HEK293T (cell line): Measurements from ENCODE around the gene BEAN1.

Experiments used
- CTCF ChIA-PET: fragments of 350-600 bp; formaldehyde crosslinking; extraction: SDS; loops from one replicate; lab custom pipeline; 2021; ENCODE audit warnings: antibody characterized with exemption, inconsistent platforms; lab: Yijun Ruan, JAX
- POLR2A ChIA-PET: fragments of 350-600 bp; formaldehyde crosslinking; extraction: SDS; loops from one replicate; lab custom pipeline; 2020; ENCODE audit warnings: antibody characterized with exemption, inconsistent platforms; lab: Yijun Ruan, JAX
- DNase-seq: peaks from one replicate; pipeline ENCODE4 v3.0.0; 2012; ENCODE audit warnings: mixed read lengths; ENCODE audit errors: extremely low spot score
- ARNT ChIP-seq: fragments of 450-650 bp; IDR thresholded peaks from 2 replicates; pipeline ENCODE4 v1.6.1; 2017; ENCODE audit warnings: mild to moderate bottlenecking
- BHLHE40 ChIP-seq: fragments of 450-650 bp; IDR thresholded peaks from 2 replicates; pipeline ENCODE4 v1.6.1; 2016; ENCODE audit warnings: mild to moderate bottlenecking, moderate library complexity, borderline replicate concordance
- CTBP1 ChIP-seq: fragments of 450-650 bp; IDR thresholded peaks from 2 replicates; pipeline ENCODE4 v1.6.1; 2016; ENCODE audit warnings: borderline replicate concordance
- ELF4 ChIP-seq: fragments of 450-650 bp; IDR thresholded peaks from 2 replicates; pipeline ENCODE4 v1.6.1; 2017; ENCODE audit warnings: antibody characterized with exemption
- FOXA1 ChIP-seq: fragments of 450-650 bp; IDR thresholded peaks from 2 replicates; pipeline ENCODE4 v1.6.1; 2016; ENCODE audit warnings: mild to moderate bottlenecking
- FOXK2 ChIP-seq: fragments of 450-650 bp; IDR thresholded peaks from 2 replicates; pipeline ENCODE4 v1.6.1; 2016; ENCODE audit warnings: mild to moderate bottlenecking
- FOXM1 ChIP-seq: fragments of 450-650 bp; IDR thresholded peaks from 2 replicates; pipeline ENCODE4 v1.6.1; 2017; ENCODE audit warnings: mild to moderate bottlenecking, borderline replicate concordance
- HDGF ChIP-seq: fragments of 450-650 bp; IDR thresholded peaks from 2 replicates; pipeline ENCODE4 v1.6.1; 2017; ENCODE audit warnings: antibody characterized with exemption, borderline replicate concordance
- L3MBTL2 ChIP-seq: fragments of 450-650 bp; conservative IDR thresholded peaks from 2 replicates; pipeline ENCODE4 v1.6.1; 2016; ENCODE audit warnings: mild to moderate bottlenecking
- LEF1 ChIP-seq: fragments of 450-650 bp; IDR thresholded peaks from 2 replicates; pipeline ENCODE4 v1.6.1; 2017; ENCODE audit warnings: mild to moderate bottlenecking, borderline replicate concordance
- NFRKB ChIP-seq: fragments of 450-650 bp; IDR thresholded peaks from 2 replicates; pipeline ENCODE4 v1.6.1; 2016; ENCODE audit warnings: mild to moderate bottlenecking, moderate library complexity
- SP1 ChIP-seq: fragments of 450-650 bp; IDR thresholded peaks from 2 replicates; pipeline ENCODE4 v1.6.1; 2017
- SUZ12 ChIP-seq: fragments of 450-650 bp; IDR thresholded peaks from 2 replicates; pipeline ENCODE4 v1.6.1; 2016; ENCODE audit warnings: mild to moderate bottlenecking
- TARDBP ChIP-seq: fragments of 450-650 bp; IDR thresholded peaks from 2 replicates; pipeline ENCODE4 v1.6.1; 2016
- ZNF384 ChIP-seq: fragments of 450-650 bp; IDR thresholded peaks from 2 replicates; pipeline ENCODE4 v1.6.1; 2016
- TF ChIP-seq, protein P1 (sequence below): fragments of 450-650 bp; IDR thresholded peaks from 2 replicates; pipeline ENCODE4 v1.6.1; 2016

The BEAN1 gene

DNA sequence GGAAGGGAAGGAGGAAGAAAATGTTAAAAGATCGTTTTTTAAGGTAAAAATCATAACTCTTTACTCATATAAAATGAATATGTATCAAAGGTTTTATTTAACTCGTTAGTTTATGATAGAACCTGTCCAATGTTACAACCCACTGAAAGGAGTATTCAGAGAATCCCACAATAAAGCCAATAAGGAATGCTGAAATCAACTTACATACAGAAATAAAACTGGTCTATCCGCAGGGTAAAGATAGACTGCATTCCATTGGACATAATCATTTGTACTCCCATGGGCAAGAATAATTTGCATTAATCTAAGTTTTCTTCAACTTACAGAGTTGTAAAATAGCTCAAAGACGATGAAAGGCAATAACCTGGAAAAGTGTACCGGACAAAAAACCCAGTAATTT, 17.9 kb upstream of the BEAN1 start:
- TF ChIP-seq ZNF384, result no peak
- no peak for TF ChIP-seq ELF4
- no peak for TF ChIP-seq SP1
- TF ChIP-seq, protein P1, sequence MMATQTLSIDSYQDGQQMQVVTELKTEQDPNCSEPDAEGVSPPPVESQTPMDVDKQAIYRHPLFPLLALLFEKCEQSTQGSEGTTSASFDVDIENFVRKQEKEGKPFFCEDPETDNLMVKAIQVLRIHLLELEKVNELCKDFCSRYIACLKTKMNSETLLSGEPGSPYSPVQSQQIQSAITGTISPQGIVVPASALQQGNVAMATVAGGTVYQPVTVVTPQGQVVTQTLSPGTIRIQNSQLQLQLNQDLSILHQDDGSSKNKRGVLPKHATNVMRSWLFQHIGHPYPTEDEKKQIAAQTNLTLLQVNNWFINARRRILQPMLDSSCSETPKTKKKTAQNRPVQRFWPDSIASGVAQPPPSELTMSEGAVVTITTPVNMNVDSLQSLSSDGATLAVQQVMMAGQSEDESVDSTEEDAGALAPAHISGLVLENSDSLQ, result no peak
- no peak for TF ChIP-seq BHLHE40
- TF ChIP-seq NFRKB, result no peak
- TF ChIP-seq TARDBP, result no peak
- TF ChIP-seq ARNT, result no peak
- no peak for TF ChIP-seq CTBP1
- no peak for TF ChIP-seq FOXM1
- no peak for TF ChIP-seq SUZ12
- no peak for TF ChIP-seq LEF1
- no peak for TF ChIP-seq FOXK2
- TF ChIP-seq L3MBTL2, result no peak
- CTCF ChIA-PET, result no interaction called here
- POLR2A ChIA-PET, result interaction anchor here (1.5 kb wide), 1 partner anchor 25 kb away, joined by 3 read pairs; no protein-coding TSS in a partner anchor
- no peak for DNase-seq

DNA sequence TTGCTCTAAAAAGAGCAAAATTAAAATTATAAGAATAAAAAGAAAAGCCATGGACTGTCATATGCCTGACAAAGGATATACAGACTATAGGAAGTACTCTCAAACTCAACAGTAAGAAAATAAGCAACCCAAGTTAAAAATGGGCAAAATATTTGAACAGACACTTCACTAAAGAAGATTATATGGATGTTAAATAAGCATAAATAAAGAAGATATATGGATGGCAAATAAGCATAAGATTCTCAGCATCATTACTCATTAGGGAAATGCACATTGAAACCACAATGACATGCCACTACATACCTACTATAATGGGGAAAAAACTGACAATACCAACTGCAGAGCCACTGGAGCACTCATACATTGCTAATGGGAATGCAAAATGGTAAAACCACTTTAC, 14.9 kb upstream of the BEAN1 start:
- ChIA-PET POLR2A (no interaction called here), CTCF (no interaction called here)
- no peak for DNase-seq
- TF ChIP-seq SUZ12 (no peak), ZNF384 (no peak), FOXM1 (no peak), ARNT (no peak), NFRKB (no peak), CTBP1 (no peak), BHLHE40 (no peak)

DNA sequence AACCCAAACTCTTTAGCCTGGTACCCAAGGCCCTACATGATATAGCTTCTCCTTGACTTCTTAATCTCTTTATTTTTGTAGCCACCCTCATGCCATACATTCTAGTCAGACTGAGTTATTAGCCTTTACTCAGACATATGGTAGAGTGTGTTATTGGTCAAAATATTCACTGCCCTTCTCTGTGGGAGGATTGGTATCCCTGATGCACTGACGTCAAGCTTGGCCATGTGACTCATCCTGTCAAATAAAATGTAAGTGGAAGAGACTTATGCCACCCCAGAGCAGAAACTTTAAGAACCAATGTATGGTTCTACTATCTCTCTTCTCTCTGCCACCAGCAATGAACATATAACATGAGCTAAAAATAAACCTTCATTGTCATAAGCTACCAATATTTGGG, 12.2 kb upstream of the BEAN1 start:
- TF ChIP-seq BHLHE40 (no peak), LEF1 (no peak), TARDBP (no peak), CTBP1 (no peak), FOXK2 (no peak), SUZ12 (no peak), NFRKB (no peak), SP1 (no peak), ELF4 (no peak), ARNT (no peak), FOXM1 (no peak), ZNF384 (no peak), HDGF (no peak), L3MBTL2 (no peak), FOXA1 (no peak)
- TF ChIP-seq, protein P1, result no peak
- POLR2A ChIA-PET, result no interaction called here
- CTCF ChIA-PET, result no interaction called here
- no peak for DNase-seq

DNA sequence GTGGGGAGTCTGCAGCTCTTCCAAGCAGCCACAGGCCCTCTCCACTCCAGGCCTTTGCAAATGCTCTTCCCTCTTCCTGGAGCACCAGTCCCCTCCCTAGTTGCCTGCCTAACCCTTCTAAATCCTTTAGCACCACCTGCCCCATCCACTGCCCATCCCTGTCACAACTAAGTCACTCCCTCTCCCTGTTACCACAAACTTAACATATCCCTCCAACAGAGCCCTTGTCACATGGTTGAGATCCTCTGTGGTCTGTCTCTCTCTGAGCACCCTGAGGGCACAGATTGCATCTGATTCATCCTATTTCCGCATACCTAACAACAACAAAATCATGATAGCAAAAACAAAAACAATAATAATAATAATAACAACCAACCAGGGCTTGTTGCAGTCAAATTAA, 11.0 kb upstream of the BEAN1 start:
- POLR2A ChIA-PET, result no interaction called here
- CTCF ChIA-PET, result interaction anchor here (0.6 kb wide), 1 partner anchor 37 kb away, joined by 3 read pairs; no protein-coding TSS in a partner anchor
- no peak for DNase-seq
- no peak for TF ChIP-seq FOXA1
- no peak for TF ChIP-seq BHLHE40
- no peak for TF ChIP-seq ELF4
- TF ChIP-seq SP1, result no peak
- TF ChIP-seq NFRKB, result no peak
- no peak for TF ChIP-seq HDGF
- no peak for TF ChIP-seq FOXM1
- no peak for TF ChIP-seq L3MBTL2
- TF ChIP-seq TARDBP, result no peak
- no peak for TF ChIP-seq SUZ12
- TF ChIP-seq, protein P1, result no peak

DNA sequence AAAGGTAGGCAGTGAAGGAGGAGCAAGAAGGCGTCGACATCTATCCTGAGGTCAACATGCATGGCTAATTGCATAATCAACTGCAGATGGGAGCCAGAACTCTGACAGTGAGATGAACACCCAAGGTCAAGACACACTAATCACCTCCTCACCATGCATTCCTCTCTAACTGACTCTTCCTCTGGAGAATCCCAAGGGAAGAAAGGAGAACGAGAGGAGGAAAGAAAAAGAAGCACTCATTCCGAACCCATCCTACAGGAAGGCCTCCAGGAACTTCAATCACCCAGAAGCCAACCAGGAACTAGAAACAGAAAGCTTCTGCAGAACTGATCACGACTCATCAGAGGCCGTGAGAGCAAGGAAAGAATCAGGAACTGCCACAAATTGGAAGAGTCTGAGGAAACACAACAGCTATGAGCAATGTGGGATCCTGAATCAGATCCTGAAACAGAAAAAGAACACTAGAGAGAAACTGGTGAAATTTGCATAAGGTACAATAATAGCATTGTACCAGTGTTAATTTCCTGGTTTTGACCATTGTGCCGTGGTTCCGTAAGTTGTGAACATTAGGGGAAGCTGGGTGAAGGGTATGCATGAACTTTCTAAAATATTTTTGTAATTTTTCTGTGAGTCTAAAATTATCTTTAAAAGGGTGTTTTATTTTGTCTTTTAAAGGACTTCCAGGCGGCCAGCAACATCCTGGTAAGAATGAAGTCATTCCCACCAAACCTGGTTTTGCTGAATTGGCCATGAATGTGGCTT, 10.0 kb upstream of the BEAN1 start:
- DNase-seq, result no peak
- ChIA-PET POLR2A (no interaction called here), CTCF (interaction anchor here (0.8 kb wide), 1 partner anchor 11 kb away, joined by 5 read pairs; no protein-coding TSS in a partner anchor)
- no peak for TF ChIP-seq TARDBP
- no peak for TF ChIP-seq SUZ12
- TF ChIP-seq NFRKB, result no peak
- no peak for TF ChIP-seq L3MBTL2
- TF ChIP-seq FOXM1, result no peak
- no peak for TF ChIP-seq HDGF
- TF ChIP-seq FOXK2, result no peak
- TF ChIP-seq ARNT, result no peak
- TF ChIP-seq LEF1, result no peak
- TF ChIP-seq ELF4, result no peak
- TF ChIP-seq ZNF384, result no peak
- TF ChIP-seq, protein P1, result no peak
